WTC11 (cell line): ENCODE measurements around the gene LYG1. TPM values are rescaled to one million over a fixed set of nuclear protein-coding genes. Genes with fewer than 3 reads are reported as not detected.

Source experiments
- total RNA-seq: library from RNA; stranded (reverse); gene quantifications from 3 replicates; pipeline ENCODE4 v1.2.3, GENCODE V29; 2021

The LYG1 gene
- total RNA-seq, 1 experiment from 2014 or later = 0.35 TPM

Other genes with a start within 250 kb of the LYG1 start
- gene C2orf15, start 159.5 kb downstream of the LYG1 start, total RNA-seq = 6.0 to 7.0 TPM (median 6.1 TPM) in 3 replicates
- 8.9 to 9.3 TPM (median 9.1 TPM) in 3 replicates for gene TSGA10, start 146.3 kb downstream of the LYG1 start, total RNA-seq
- 7.1 to 9.7 TPM (median 8.1 TPM) in 3 replicates for gene LIPT1, start 146.2 kb downstream of the LYG1 start, total RNA-seq
- gene MITD1, start 120.1 kb downstream of the LYG1 start, total RNA-seq = 33.1 to 37.1 TPM (median 34.7 TPM) in 3 replicates
- 28.7 to 34.9 TPM (median 33.4 TPM) in 3 replicates for gene MRPL30, start 120.0 kb downstream of the LYG1 start, total RNA-seq
- gene LYG2, start 45.5 kb downstream of the LYG1 start, total RNA-seq = 0.25 TPM in 1 of 3 replicates, not detected in the others
- gene TXNDC9, start 35.1 kb upstream of the LYG1 start, total RNA-seq = 24.1 to 31.0 TPM (median 24.6 TPM) in 3 replicates
- gene EIF5B, start 36.2 kb upstream of the LYG1 start, total RNA-seq = 52.1 to 68.8 TPM (median 52.5 TPM) in 3 replicates
- gene REV1, start 188.8 kb upstream of the LYG1 start, total RNA-seq = 27.5 to 38.7 TPM (median 31.1 TPM) in 3 replicates